Osteoblast (primary cell): ENCODE measurements around the gene CHST2. TPM values are rescaled to one million over a fixed set of nuclear protein-coding genes. Genes with fewer than 3 reads are reported as not detected.

Experiments used
- DNase-seq: peaks from one replicate; pipeline ENCODE4 v3.0.0; 2011; ENCODE audit warnings: low spot score, mixed read lengths; ENCODE audit not compliant: insufficient read length; ENCODE audit errors: missing footprints
- H2AFZ ChIP-seq: 2 replicates; pipeline ENCODE4 v1.6.0; 2011; ENCODE audit warnings: mild to moderate bottlenecking, low read length
- H3K27ac ChIP-seq: 2 replicates; pipeline ENCODE4 v1.5.1; 2011; ENCODE audit warnings: mild to moderate bottlenecking, low read depth, low read length, moderate library complexity
- H3K27me3 ChIP-seq: 2 replicates; pipeline ENCODE4 v1.6.0; 2012; ENCODE audit warnings: mild to moderate bottlenecking, control low read depth, inconsistent platforms, low read length, moderate library complexity; ENCODE audit not compliant: insufficient read depth
- H3K36me3 ChIP-seq: 2 replicates; pipeline ENCODE4 v1.5.1; 2011; ENCODE audit warnings: mild to moderate bottlenecking, low read length, control low read depth, moderate library complexity; ENCODE audit not compliant: insufficient read depth
- H3K4me1 ChIP-seq: 2 replicates; pipeline ENCODE4 v1.5.1; 2011; ENCODE audit warnings: mild to moderate bottlenecking, low read length, control low read depth, moderate library complexity; ENCODE audit not compliant: insufficient read depth
- H3K4me2 ChIP-seq: 2 replicates; pipeline ENCODE4 v1.6.0; 2011; ENCODE audit warnings: mild to moderate bottlenecking, low read length; ENCODE audit not compliant: insufficient read depth
- H3K4me3 ChIP-seq: fragments of 200-600 bp; sonication (generic); 3 replicates; pipeline ENCODE4 v1.5.1; 2012; ENCODE audit warnings: mild to moderate bottlenecking, low read length, inconsistent platforms; ENCODE audit not compliant: insufficient read depth
- H3K79me2 ChIP-seq: 2 replicates; pipeline ENCODE4 v1.6.0; 2012; ENCODE audit warnings: mild to moderate bottlenecking, low read length, control low read depth, inconsistent platforms; ENCODE audit not compliant: insufficient read depth
- H3K9me3 ChIP-seq: 2 replicates; pipeline ENCODE4 v1.5.1; 2011; ENCODE audit warnings: low read depth, low read length, control low read depth
- H4K20me1 ChIP-seq: 2 replicates; pipeline ENCODE4 v1.6.0; 2012; ENCODE audit warnings: mild to moderate bottlenecking, low read length, control low read depth; ENCODE audit not compliant: insufficient read depth
- CTCF ChIP-seq: IDR thresholded peaks from 2 replicates; pipeline ENCODE4 v1.5.1; 2011; ENCODE audit warnings: mild to moderate bottlenecking, low read depth, low read length, moderate library complexity; ENCODE audit errors: extremely low read depth
- total RNA-seq: library from RNA; depleted of rRNA; stranded (reverse); fragments of >200 nt; gene quantifications from 2 replicates; pipeline ENCODE4 v1.2.3, GENCODE V29; 2012

The CHST2 gene
- total RNA-seq, 1 donor = 13.8 TPM

DNA sequence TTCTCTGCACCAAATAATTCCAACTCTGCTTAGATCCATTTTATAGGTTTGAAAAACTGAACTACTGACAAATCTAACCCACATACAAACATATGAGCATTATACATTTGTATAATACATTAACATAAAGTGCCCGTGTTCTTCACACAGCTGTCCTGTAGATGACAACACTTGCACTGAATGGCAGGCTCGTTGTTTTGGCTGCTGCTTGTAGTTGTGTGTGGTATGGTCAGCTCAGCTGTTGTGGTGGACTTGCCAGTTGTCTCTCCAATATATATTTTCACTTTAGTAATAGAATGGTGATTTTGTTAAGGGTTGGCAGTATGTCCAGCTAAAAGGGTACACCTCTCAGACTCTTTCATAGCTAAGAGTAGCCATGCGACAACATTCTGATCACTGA is 30.5 kb downstream of the CHST2 start:
- no peak for DNase-seq
- Histone ChIP-seq H3K4me2 (no peak overlapping the region), H2AFZ (no peak overlapping the region), H3K4me3 (no peak overlapping the region), H3K4me1 (peaks cover 7% of the 10 kb centered on the region), H3K27ac (no peak overlapping the region), H4K20me1 (no peaks in the 10 kb centered on the region), H3K27me3 (no peaks in the 10 kb centered on the region), H3K79me2 (no peaks in the 10 kb centered on the region), H3K9me3 (no peaks in the 10 kb centered on the region), H3K36me3 (no peaks in the 10 kb centered on the region)
- TF ChIP-seq CTCF = no peak

- H3K27ac ChIP-seq = no peak overlapping the region
- H4K20me1 ChIP-seq = no peaks in the 10 kb centered on the region
- H3K4me2 ChIP-seq = no peak overlapping the region
- H3K79me2 ChIP-seq = no peaks in the 10 kb centered on the region
- no peak for DNase-seq
- peaks cover 7% of the 10 kb centered on the region for H3K4me1 ChIP-seq
- no peaks in the 10 kb centered on the region for H3K36me3 ChIP-seq
- no peak for TF ChIP-seq CTCF
- no peaks in the 10 kb centered on the region for H3K9me3 ChIP-seq
- H3K4me3 ChIP-seq = no peak overlapping the region
- H3K27me3 ChIP-seq = no peaks in the 10 kb centered on the region
- H2AFZ ChIP-seq = no peak overlapping the region
Observed at GRCh38 chr3:143151004-143151731, 31.6 kb downstream of the CHST2 start.

GRCh38 chr3:143152043-143152442 is 32.5 kb downstream of the CHST2 start:
- H2AFZ ChIP-seq = no peak overlapping the region
- no peaks in the 10 kb centered on the region for H3K9me3 ChIP-seq
- no peak overlapping the region for H3K4me3 ChIP-seq
- no peaks in the 10 kb centered on the region for H3K79me2 ChIP-seq
- TF ChIP-seq CTCF = no peak
- H4K20me1 ChIP-seq = no peaks in the 10 kb centered on the region
- DNase-seq = no peak
- H3K36me3 ChIP-seq = no peaks in the 10 kb centered on the region
- H3K4me1 ChIP-seq = peaks cover 3% of the 10 kb centered on the region
- no peak overlapping the region for H3K4me2 ChIP-seq
- no peak overlapping the region for H3K27ac ChIP-seq
- no peaks in the 10 kb centered on the region for H3K27me3 ChIP-seq

DNA sequence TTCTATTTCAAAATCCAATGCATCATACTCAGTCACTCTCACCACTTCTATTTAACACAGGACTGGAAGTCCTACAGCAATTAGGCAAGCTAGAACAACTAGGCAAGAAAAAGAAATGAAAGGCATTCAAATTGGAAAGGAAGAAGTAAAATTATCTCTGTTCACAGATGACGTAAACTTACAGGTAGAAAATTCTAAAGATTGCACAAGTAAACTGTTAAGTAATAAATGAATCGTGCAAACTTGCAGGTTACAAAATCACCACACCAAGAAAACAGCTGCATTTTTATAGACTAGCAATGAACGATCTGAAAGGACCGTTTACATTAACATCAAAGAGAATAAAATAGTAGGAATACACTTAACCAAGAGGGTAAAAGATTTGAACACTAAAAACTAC is 36.2 kb downstream of the CHST2 start:
- Histone ChIP-seq H3K79me2 (no peaks in the 10 kb centered on the region), H3K27ac (no peak overlapping the region), H3K4me3 (no peak overlapping the region), H3K9me3 (no peaks in the 10 kb centered on the region), H2AFZ (no peak overlapping the region), H3K4me1 (peaks cover 5% of the 10 kb centered on the region), H4K20me1 (no peaks in the 10 kb centered on the region), H3K4me2 (no peak overlapping the region), H3K36me3 (no peaks in the 10 kb centered on the region), H3K27me3 (no peaks in the 10 kb centered on the region)
- no peak for TF ChIP-seq CTCF
- no peak for DNase-seq
